Calu3 (cell line): ENCODE results near the gene SORL1-AS1. TPM values are rescaled to one million over a fixed set of nuclear protein-coding genes. Genes with fewer than 3 reads are reported as not detected.
A peak's percentile ranks its signal among the peaks of the same experiment; 100 is the strongest.

ENCODE experiments used
- BruUV-seq: library from RNA; stranded (reverse); fragments of 400-500 nt; replicated peaks from 2 replicates; lab custom pipeline; 2021; lab: Mats Ljungman, UMichigan
- CTCF ChIA-PET: fragments of 300-600 bp; sonication (Branson Sonifier 250); formaldehyde crosslinking; loops from one replicate; lab custom pipeline; 2022; ENCODE audit warnings: antibody characterized with exemption; lab: Charles Lee
- DNase-seq: peaks from one replicate; pipeline ENCODE4 v3.0.0; 2022
- H3K27ac Mint-ChIP-seq: one replicate; pipeline ENCODE4 v1.8.0; 2022; ENCODE audit warnings: mixed read lengths; ENCODE audit not compliant: unreplicated experiment
- H3K27me3 Mint-ChIP-seq: one replicate; pipeline ENCODE4 v1.8.0; 2022; ENCODE audit warnings: mixed read lengths; ENCODE audit not compliant: unreplicated experiment
- H3K36me3 Mint-ChIP-seq: one replicate; pipeline ENCODE4 v1.8.0; 2022; ENCODE audit warnings: mild to moderate bottlenecking, moderate library complexity, mixed read lengths; ENCODE audit not compliant: insufficient read depth, unreplicated experiment
- H3K4me1 Mint-ChIP-seq: one replicate; pipeline ENCODE4 v1.8.0; 2022; ENCODE audit warnings: mild to moderate bottlenecking, low read depth, mixed read lengths; ENCODE audit not compliant: unreplicated experiment
- H3K4me3 Mint-ChIP-seq: one replicate; pipeline ENCODE4 v1.8.0; 2022; ENCODE audit warnings: mild to moderate bottlenecking, low read depth, moderate library complexity, mixed read lengths; ENCODE audit not compliant: unreplicated experiment
- H3K9me3 Mint-ChIP-seq: one replicate; pipeline ENCODE4 v1.8.0; 2022; ENCODE audit warnings: low read depth, mixed read lengths; ENCODE audit not compliant: unreplicated experiment
- CTCF ChIP-seq: fragments of 200-600 bp; IDR thresholded peaks from one replicate; pipeline ENCODE4 v1.8.0; 2022; ENCODE audit warnings: antibody characterized with exemption; ENCODE audit not compliant: unreplicated experiment
- intact Hi-C: fragments of 100-400 bp; cut with micrococcal nuclease; formaldehyde crosslinking; loops from one replicate; pipeline ENCODE4 v1.10.0; 2022; ENCODE audit not compliant: unreplicated experiment
- total RNA-seq: library from RNA; stranded (reverse); gene quantifications from 2 replicates; pipeline ENCODE4 v1.2.3, GENCODE V29; 2022

The SORL1-AS1 gene

GRCh38 chr11:121393855-121394254 is 58.9 kb downstream of the SORL1-AS1 start:
- DNase-seq, result no peak
- no peak overlapping the region for H3K4me3 Mint-ChIP-seq
- no TSS peak for BruUV-seq
- intact Hi-C loops, result no loop called here
- no peak for TF ChIP-seq CTCF
- no peaks in the 10 kb centered on the region for H3K36me3 Mint-ChIP-seq
- CTCF ChIA-PET, result no interaction called here
- H3K27ac Mint-ChIP-seq, result no peak overlapping the region
- H3K4me1 Mint-ChIP-seq, result no peaks in the 10 kb centered on the region
- H3K9me3 Mint-ChIP-seq, result no peaks in the 10 kb centered on the region
- no peaks in the 10 kb centered on the region for H3K27me3 Mint-ChIP-seq

GRCh38 chr11:121391914-121392313 is 60.9 kb downstream of the SORL1-AS1 start:
- H3K36me3 Mint-ChIP-seq, result no peaks in the 10 kb centered on the region

GRCh38 chr11:121389651-121390050 is 63.1 kb downstream of the SORL1-AS1 start:
- no peak overlapping the region for H3K27ac Mint-ChIP-seq
- no peaks in the 10 kb centered on the region for H3K9me3 Mint-ChIP-seq
- no peaks in the 10 kb centered on the region for H3K36me3 Mint-ChIP-seq

More at GRCh38 chr11:121391914-121392313, 60.9 kb downstream of the SORL1-AS1 start:
- intact Hi-C loops, result no loop called here
- Mint-ChIP-seq H3K4me1 (no peaks in the 10 kb centered on the region), H3K27me3 (no peaks in the 10 kb centered on the region), H3K4me3 (no peak overlapping the region), H3K27ac (no peak overlapping the region), H3K9me3 (no peaks in the 10 kb centered on the region)
- no TSS peak for BruUV-seq
- no peak for TF ChIP-seq CTCF
- DNase-seq, result peak; percentile 39
- CTCF ChIA-PET, result no interaction called here

More at GRCh38 chr11:121389651-121390050, 63.1 kb downstream of the SORL1-AS1 start:
- Mint-ChIP-seq H3K4me3 (no peak overlapping the region), H3K4me1 (no peaks in the 10 kb centered on the region), H3K27me3 (no peaks in the 10 kb centered on the region)
- TF ChIP-seq CTCF, result no peak
- CTCF ChIA-PET, result interaction anchor here (0.6 kb wide), 1 partner anchor 36 kb away, joined by 7 read pairs; no protein-coding TSS in a partner anchor
- intact Hi-C loops, result no loop called here
- DNase-seq, result no peak
- BruUV-seq, result no TSS peak

Other genes with a start within 250 kb of the SORL1-AS1 start
- 34.7 and 35.7 TPM in 2 replicates for gene SC5D, start 160.2 kb downstream of the SORL1-AS1 start, total RNA-seq
- gene SORL1, start 653 bp downstream of the SORL1-AS1 start, total RNA-seq, result 5.9 and 6.1 TPM in 2 replicates